ENCODE measurements around the gene GRK7. TPM values are rescaled to one million over a fixed set of nuclear protein-coding genes. Genes with fewer than 3 reads are reported as not detected.

Gene GRK7
- total RNA-seq = 0.09 TPM in 1 of 2 replicates, not detected in the other

GRCh38 chr3:141763088-141763750, at the start of gene GRK7:
Gene GRK7, plus strand, starts transcription at chr3:141763408. Its CDS starts 14,877 bp downstream, at chr3:141778285.

GRCh38 chr3:141738022-141738890, 25.0 kb upstream of the GRK7 start, which contains the start of gene RNF7:
Gene RNF7, plus strand, starts transcription at chr3:141738298. Its CDS starts 44 bp downstream, at chr3:141738342.

Other genes starting within 250 kb of the GRK7 start
- gene RNF7, start 25.1 kb upstream of the GRK7 start, total RNA-seq = 29.1 and 35.1 TPM in 2 replicates
- gene ATP1B3, start 113.2 kb downstream of the GRK7 start, total RNA-seq = 29.6 and 34.4 TPM in 2 replicates